Measurements from ENCODE around the gene RSPH10B.
"Not testable (repeated sequence)": the region's sequence is repeated elsewhere in the genome, so short reads cannot be mapped to it uniquely, and the experiment has no call there.

Gene RSPH10B

GRCh38 chr7:5926263-5926870, 44.1 kb downstream of the RSPH10B start:
- DNase-seq (ENCODE audit: low spot score): not testable (repeated sequence)

GRCh38 chr7:5924630-5925029, 45.9 kb downstream of the RSPH10B start:
- not testable (repeated sequence) for DNase-seq (ENCODE audit: low spot score)

- DNase-seq (ENCODE audit: low spot score): not testable (repeated sequence)
Observed at GRCh38 chr7:5924180-5924579, 46.3 kb downstream of the RSPH10B start.

- not testable (repeated sequence) for DNase-seq (ENCODE audit: low spot score)
Observed at GRCh38 chr7:5916529-5916928, 54.0 kb downstream of the RSPH10B start.

- not testable (repeated sequence) for DNase-seq (ENCODE audit: low spot score)
Observed at GRCh38 chr7:5908835-5909234, 61.7 kb downstream of the RSPH10B start.

GRCh38 chr7:5904726-5905125, 65.8 kb downstream of the RSPH10B start:
- DNase-seq (ENCODE audit: low spot score): not testable (repeated sequence)

GRCh38 chr7:5903002-5903401, 67.5 kb downstream of the RSPH10B start:
- not testable (repeated sequence) for DNase-seq (ENCODE audit: low spot score)

GRCh38 chr7:5898480-5899224, 71.8 kb downstream of the RSPH10B start, which contains the start of gene CCZ1:
Gene CCZ1, plus strand, starts transcription at chr7:5898733. Its CDS starts 67 bp downstream, at chr7:5898800.
- peak; percentile 76 for DNase-seq (ENCODE audit: low spot score)

GRCh38 chr7:5897369-5897919, 73.0 kb downstream of the RSPH10B start:
- peak; percentile 50 for DNase-seq (ENCODE audit: low spot score)

- no peak for DNase-seq (ENCODE audit: low spot score)
Observed at GRCh38 chr7:5892498-5892897, 78.0 kb downstream of the RSPH10B start.

GRCh38 chr7:5890244-5890643, 80.2 kb downstream of the RSPH10B start:
- not testable (repeated sequence) for DNase-seq (ENCODE audit: low spot score)

GRCh38 chr7:5888021-5888420, 82.5 kb downstream of the RSPH10B start:
- DNase-seq (ENCODE audit: low spot score): not testable (repeated sequence)

- DNase-seq (ENCODE audit: low spot score): not testable (repeated sequence)
Observed at GRCh38 chr7:5884431-5884830, 86.1 kb downstream of the RSPH10B start.

- not testable (repeated sequence) for DNase-seq (ENCODE audit: low spot score)
Observed at GRCh38 chr7:5880106-5880505, 90.4 kb downstream of the RSPH10B start.

GRCh38 chr7:5879591-5879990, 90.9 kb downstream of the RSPH10B start:
- not testable (repeated sequence) for DNase-seq (ENCODE audit: low spot score)
